ENCODE results near the gene BIK.

DNA sequence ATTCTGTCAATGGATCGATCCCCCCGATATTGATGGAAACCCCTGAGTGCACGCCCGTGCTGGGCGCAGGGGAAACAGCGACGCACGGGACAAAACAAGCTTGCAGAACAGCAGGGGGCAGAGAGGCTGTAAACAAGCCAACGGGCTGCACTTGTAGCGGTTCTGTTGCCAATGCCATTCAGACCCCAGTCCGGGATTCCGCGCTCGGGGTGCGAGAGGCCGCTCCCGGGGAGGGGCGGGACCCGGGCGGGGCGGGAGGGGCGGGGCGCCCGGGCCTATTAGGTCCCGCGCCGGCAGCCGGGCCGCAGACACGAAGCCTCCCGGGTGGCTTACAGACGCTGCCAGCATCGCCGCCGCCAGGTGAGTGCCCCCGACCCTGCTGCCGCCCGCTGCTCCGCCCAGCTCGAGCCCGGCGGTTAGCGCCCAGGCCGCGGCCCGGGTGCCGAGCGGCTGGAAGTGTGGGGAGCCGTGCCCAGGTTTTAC is at the start of gene BIK:
- TF ChIP-seq, protein P1, sequence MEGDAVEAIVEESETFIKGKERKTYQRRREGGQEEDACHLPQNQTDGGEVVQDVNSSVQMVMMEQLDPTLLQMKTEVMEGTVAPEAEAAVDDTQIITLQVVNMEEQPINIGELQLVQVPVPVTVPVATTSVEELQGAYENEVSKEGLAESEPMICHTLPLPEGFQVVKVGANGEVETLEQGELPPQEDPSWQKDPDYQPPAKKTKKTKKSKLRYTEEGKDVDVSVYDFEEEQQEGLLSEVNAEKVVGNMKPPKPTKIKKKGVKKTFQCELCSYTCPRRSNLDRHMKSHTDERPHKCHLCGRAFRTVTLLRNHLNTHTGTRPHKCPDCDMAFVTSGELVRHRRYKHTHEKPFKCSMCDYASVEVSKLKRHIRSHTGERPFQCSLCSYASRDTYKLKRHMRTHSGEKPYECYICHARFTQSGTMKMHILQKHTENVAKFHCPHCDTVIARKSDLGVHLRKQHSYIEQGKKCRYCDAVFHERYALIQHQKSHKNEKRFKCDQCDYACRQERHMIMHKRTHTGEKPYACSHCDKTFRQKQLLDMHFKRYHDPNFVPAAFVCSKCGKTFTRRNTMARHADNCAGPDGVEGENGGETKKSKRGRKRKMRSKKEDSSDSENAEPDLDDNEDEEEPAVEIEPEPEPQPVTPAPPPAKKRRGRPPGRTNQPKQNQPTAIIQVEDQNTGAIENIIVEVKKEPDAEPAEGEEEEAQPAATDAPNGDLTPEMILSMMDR (IDR thresholded peaks at IDR 0.05), result peak in 1 of 6 experiments; percentile 10
- TF ChIP-seq POLR2AphosphoS5 (IDR thresholded peaks at IDR 0.05), result no peak

All from upper lobe of left lung (tissue), 4 donors.